ENCODE measurements around the gene OR2B3. TPM values are rescaled to one million over a fixed set of nuclear protein-coding genes. Genes with fewer than 3 reads are reported as not detected.
"Not testable (repeated sequence)": the region's sequence is repeated elsewhere in the genome, so short reads cannot be mapped to it uniquely, and the experiment has no call there.

OR2B3 gene
- not detected for polyA plus RNA-seq (2013, experiment 1 of 2; ENCODE audit: insufficient read length)
- not detected for polyA plus RNA-seq (2013, experiment 2 of 2; ENCODE audit: insufficient read length)

GRCh38 chr6:29087213-29087612 is at the start of gene OR2B3:
OR2B3 (minus strand) TSS chr6:29087313; CDS start chr6:29087248, 65 bp downstream.
- no peak for DNase-seq

DNA sequence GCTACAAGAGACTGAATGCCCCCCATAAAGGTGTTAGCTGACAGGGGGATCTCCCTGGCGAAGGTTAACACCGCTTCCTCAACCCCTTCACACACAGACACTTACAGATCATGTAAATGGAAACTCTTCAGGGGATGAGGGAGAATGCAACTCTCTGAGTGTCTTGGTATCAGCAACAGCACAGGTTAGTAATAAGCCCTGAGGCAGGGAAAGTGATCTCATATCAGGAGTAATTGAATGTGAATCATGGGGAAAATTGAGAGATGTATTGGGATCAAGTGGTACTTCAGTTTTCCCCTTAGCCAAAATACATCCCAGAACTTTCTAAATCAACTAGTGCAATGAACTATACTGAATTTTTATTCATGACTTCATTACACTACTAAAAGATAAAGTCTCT is 44.6 kb upstream of the OR2B3 start:
- no peak for DNase-seq

- DNase-seq, result no peak
Observed at GRCh38 chr6:29130644-29131043, 43.5 kb upstream of the OR2B3 start.

GRCh38 chr6:29129326-29130012 is 42.4 kb upstream of the OR2B3 start:
- DNase-seq, result no peak

GRCh38 chr6:29114964-29115363 is 27.9 kb upstream of the OR2B3 start:
- not testable (repeated sequence) for DNase-seq

DNA sequence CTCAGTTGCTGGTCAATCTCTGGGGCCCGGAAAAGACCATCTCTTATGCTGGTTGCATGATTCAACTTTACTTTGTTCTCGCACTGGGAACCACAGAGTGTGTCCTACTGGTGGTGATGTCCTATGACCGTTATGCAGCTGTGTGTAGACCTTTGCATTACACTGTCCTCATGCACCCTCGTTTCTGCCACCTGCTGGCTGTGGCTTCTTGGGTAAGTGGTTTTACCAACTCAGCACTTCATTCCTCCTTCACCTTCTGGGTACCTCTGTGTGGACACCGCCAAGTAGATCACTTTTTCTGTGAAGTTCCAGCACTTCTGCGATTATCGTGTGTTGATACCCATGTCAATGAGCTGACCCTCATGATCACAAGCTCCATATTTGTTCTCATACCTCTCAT is 25.0 kb upstream of the OR2B3 start:
- DNase-seq, result no peak

GRCh38 chr6:29107758-29108157 is 20.6 kb upstream of the OR2B3 start, which contains the start of gene OR2J3:
OR2J3 (plus strand) TSS chr6:29108058; CDS start chr6:29111891, 3,833 bp downstream.
- no peak for DNase-seq

GRCh38 chr6:29099190-29099589 is 12.1 kb upstream of the OR2B3 start, which contains the start of gene OR2J1:
OR2J1 (plus strand) TSS chr6:29099490; CDS start chr6:29100943, 1,453 bp downstream.
- DNase-seq, result no peak

GRCh38 chr6:29097803-29098202 is 10.7 kb upstream of the OR2B3 start:
- DNase-seq, result no peak

- no peak for DNase-seq
Observed at GRCh38 chr6:29092957-29093356, 5.8 kb upstream of the OR2B3 start.

- no peak for DNase-seq
Observed at GRCh38 chr6:29082457-29082856, 4.7 kb downstream of the OR2B3 start.

GRCh38 chr6:29081312-29081711 is 5.8 kb downstream of the OR2B3 start:
- DNase-seq, result no peak

- no peak for DNase-seq
Observed at GRCh38 chr6:29079203-29079602, 7.9 kb downstream of the OR2B3 start.

- DNase-seq, result peak; percentile 13
Observed at GRCh38 chr6:29071831-29072723, 15.0 kb downstream of the OR2B3 start.

- no peak for DNase-seq
Observed at GRCh38 chr6:29051680-29052079, 35.4 kb downstream of the OR2B3 start.

GRCh38 chr6:29045075-29045474 is 42.0 kb downstream of the OR2B3 start, which contains the start of gene OR2W1:
OR2W1 (minus strand) TSS chr6:29045175; CDS start chr6:29045175, 0 bp downstream.
- DNase-seq, result no peak

All from fibroblast of skin of scalp (primary cell).